Measurements from ENCODE around the gene CPHXL. TPM values are rescaled to one million over a fixed set of nuclear protein-coding genes. Genes with fewer than 3 reads are reported as not detected.

The CPHXL gene
- total RNA-seq, 1 experiment from 2014 or later = not detected

- H3K4me3 Mint-ChIP-seq (ENCODE audit: low read depth, unreplicated experiment) = no peak overlapping the region
- no peak overlapping the region for H3K27ac Mint-ChIP-seq (ENCODE audit: unreplicated experiment)
- no peaks in the 10 kb centered on the region for H3K9me3 Mint-ChIP-seq (ENCODE audit: low read depth, unreplicated experiment)
- peaks cover 46% of the 10 kb centered on the region for H3K27me3 Mint-ChIP-seq (ENCODE audit: unreplicated experiment)
- H3K4me1 Mint-ChIP-seq (ENCODE audit: low read depth, unreplicated experiment) = no peaks in the 10 kb centered on the region
- intact Hi-C loops (cut with micrococcal nuclease; ENCODE audit: unreplicated experiment) = loop anchor here (5.0 kb wide), 1 partner anchor 291 kb away; no protein-coding TSS in a partner anchor
- no peak for TF ChIP-seq CTCF (IDR thresholded peaks at IDR 0.05; ENCODE audit: unreplicated experiment)
- CTCF ChIA-PET = interaction anchor here (0.6 to 1.6 kb wide), 2 partner anchors 118 to 174 kb away, joined by 4 read pairs; no protein-coding TSS in a partner anchor
- BruUV-seq (replicated peaks) = no TSS peak
- no peaks in the 10 kb centered on the region for H3K36me3 Mint-ChIP-seq (ENCODE audit: insufficient read depth, unreplicated experiment)
- no peak for DNase-seq
Measured at GRCh38 chr16:75763204-75763603, 36.9 kb upstream of the CPHXL start.

- no peaks in the 10 kb centered on the region for H3K9me3 Mint-ChIP-seq (ENCODE audit: low read depth, unreplicated experiment)
- no peaks in the 10 kb centered on the region for H3K36me3 Mint-ChIP-seq (ENCODE audit: insufficient read depth, unreplicated experiment)
- intact Hi-C loops (cut with micrococcal nuclease; ENCODE audit: unreplicated experiment) = loop anchor here (5.0 kb wide), 1 partner anchor 290 kb away; no protein-coding TSS in a partner anchor
- peaks cover 46% of the 10 kb centered on the region for H3K27me3 Mint-ChIP-seq (ENCODE audit: unreplicated experiment)
- CTCF ChIA-PET = no interaction called here
- DNase-seq = no peak
- BruUV-seq (replicated peaks) = no TSS peak
- no peaks in the 10 kb centered on the region for H3K4me1 Mint-ChIP-seq (ENCODE audit: low read depth, unreplicated experiment)
- no peak overlapping the region for H3K4me3 Mint-ChIP-seq (ENCODE audit: low read depth, unreplicated experiment)
- no peak for TF ChIP-seq CTCF (IDR thresholded peaks at IDR 0.05; ENCODE audit: unreplicated experiment)
- no peak overlapping the region for H3K27ac Mint-ChIP-seq (ENCODE audit: unreplicated experiment)
Measured at GRCh38 chr16:75762746-75763145, 36.5 kb upstream of the CPHXL start.

- H3K4me3 Mint-ChIP-seq (ENCODE audit: low read depth, unreplicated experiment) = no peak overlapping the region
- H3K27me3 Mint-ChIP-seq (ENCODE audit: unreplicated experiment) = peaks cover 49% of the 10 kb centered on the region
- BruUV-seq (replicated peaks) = no TSS peak
- CTCF ChIA-PET = no interaction called here
- no peaks in the 10 kb centered on the region for H3K36me3 Mint-ChIP-seq (ENCODE audit: insufficient read depth, unreplicated experiment)
- H3K27ac Mint-ChIP-seq (ENCODE audit: unreplicated experiment) = no peak overlapping the region
- H3K9me3 Mint-ChIP-seq (ENCODE audit: low read depth, unreplicated experiment) = no peaks in the 10 kb centered on the region
- TF ChIP-seq CTCF (IDR thresholded peaks at IDR 0.05; ENCODE audit: unreplicated experiment) = no peak
- intact Hi-C loops (cut with micrococcal nuclease; ENCODE audit: unreplicated experiment) = loop anchor here (5.0 kb wide), 1 partner anchor 289 kb away; no protein-coding TSS in a partner anchor
- DNase-seq = no peak
- H3K4me1 Mint-ChIP-seq (ENCODE audit: low read depth, unreplicated experiment) = no peaks in the 10 kb centered on the region
Measured at GRCh38 chr16:75761108-75761507, 34.8 kb upstream of the CPHXL start.

GRCh38 chr16:75760018-75760519, 33.8 kb upstream of the CPHXL start:
- Mint-ChIP-seq H3K4me1 (ENCODE audit: low read depth, unreplicated experiment) (no peaks in the 10 kb centered on the region), H3K36me3 (ENCODE audit: insufficient read depth, unreplicated experiment) (no peaks in the 10 kb centered on the region), H3K27me3 (ENCODE audit: unreplicated experiment) (peaks cover 49% of the 10 kb centered on the region), H3K9me3 (ENCODE audit: low read depth, unreplicated experiment) (no peaks in the 10 kb centered on the region), H3K4me3 (ENCODE audit: low read depth, unreplicated experiment) (no peak overlapping the region), H3K27ac (ENCODE audit: unreplicated experiment) (no peak overlapping the region)
- no peak for DNase-seq
- no TSS peak for BruUV-seq (replicated peaks)
- intact Hi-C loops (cut with micrococcal nuclease; ENCODE audit: unreplicated experiment) = loop anchor here (5.0 kb wide), 1 partner anchor 288 kb away; no protein-coding TSS in a partner anchor
- TF ChIP-seq CTCF (IDR thresholded peaks at IDR 0.05; ENCODE audit: unreplicated experiment) = no peak
- CTCF ChIA-PET = interaction anchor here (0.6 kb wide), 1 partner anchor 290 kb away, joined by 6 read pairs; no protein-coding TSS in a partner anchor

All from Calu3 (cell line).